Smooth muscle cell of the brain vasculature (primary cell): ENCODE data around the gene RFC1.
A peak's percentile ranks its signal among the peaks of the same experiment; 100 is the strongest.
"Not testable (repeated sequence)": the region's sequence is repeated elsewhere in the genome, so short reads cannot be mapped to it uniquely, and the experiment has no call there.

Source experiments
- DNase-seq: peaks from one replicate; pipeline ENCODE4 v3.0.0-alpha.2; 2012; ENCODE audit warnings: low read depth, low spot score

Gene RFC1

DNA sequence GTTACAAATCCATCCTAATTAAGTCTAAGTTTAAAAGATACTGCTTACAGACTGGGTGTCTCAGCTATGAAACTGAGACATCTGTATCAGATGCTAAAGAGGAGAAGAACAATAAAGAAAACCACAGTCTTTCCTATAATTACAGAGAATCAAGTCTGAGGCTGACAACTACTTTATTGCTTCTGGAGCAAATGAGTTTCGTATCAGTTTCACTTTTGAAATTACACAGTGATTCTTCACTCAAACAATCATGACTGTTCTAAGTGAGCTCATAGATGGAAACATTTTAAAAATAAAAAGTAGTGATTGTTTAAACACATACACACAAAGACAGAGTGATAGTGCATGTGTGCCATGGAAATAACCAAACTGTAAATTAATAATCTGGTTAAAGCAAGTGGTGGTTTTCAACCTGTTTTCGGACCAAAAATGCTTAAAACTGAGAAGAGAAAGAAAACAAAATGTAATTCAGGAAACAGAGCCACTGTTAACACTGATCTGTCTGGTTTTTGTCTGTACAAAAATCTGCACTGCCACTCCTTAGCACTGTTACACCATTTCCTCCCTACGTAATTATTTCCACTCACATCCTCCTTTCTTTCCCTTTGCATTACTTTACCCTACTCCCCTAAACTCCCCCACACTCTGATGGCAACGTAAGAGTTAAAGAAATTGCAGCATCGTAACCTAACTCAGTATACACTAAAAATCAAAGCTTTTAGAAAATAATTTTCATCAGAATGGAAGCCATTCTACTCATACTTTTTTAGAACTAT is 12.5 kb downstream of the RFC1 start:
- DNase-seq, result no peak

DNA sequence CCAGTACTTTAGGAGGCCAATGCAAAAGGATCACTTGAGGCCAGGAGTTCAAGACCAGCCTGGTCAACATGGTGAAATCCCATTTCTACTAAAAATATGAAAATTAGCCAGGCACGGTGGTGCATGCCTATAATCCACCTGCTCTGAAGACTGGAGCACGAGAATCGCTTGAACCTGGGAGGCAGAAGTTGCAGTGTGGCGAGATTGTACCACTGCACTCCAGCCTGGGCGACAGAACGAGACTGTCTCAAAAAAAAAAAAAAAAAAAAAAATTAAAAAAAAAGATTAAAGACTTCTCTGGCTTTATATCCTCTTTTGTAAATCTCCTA is 13.0 kb downstream of the RFC1 start:
- not testable (repeated sequence) for DNase-seq

DNA sequence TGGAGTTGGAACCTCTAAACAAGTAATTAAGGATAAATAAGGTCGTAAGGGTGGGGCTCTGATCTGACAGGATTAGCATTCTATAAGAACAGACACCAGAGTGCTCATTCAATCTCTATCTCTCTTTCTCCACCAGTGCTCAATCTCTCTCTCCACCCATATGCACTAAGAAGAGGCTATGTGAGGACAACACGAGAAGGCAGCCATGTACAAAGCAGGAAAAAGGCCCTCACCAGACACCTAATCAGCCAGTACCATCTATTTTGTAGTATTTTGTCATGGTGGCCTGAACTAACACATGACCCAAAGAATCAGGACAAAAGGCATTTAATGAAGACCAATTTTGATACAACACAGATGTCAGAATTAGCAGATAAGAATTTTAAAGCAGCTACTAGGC is 16.8 kb downstream of the RFC1 start:
- no peak for DNase-seq

- DNase-seq, result no peak
These were observed 17.5 kb downstream of the RFC1 start for GRCh38 chr4:39348371-39349315.

DNA sequence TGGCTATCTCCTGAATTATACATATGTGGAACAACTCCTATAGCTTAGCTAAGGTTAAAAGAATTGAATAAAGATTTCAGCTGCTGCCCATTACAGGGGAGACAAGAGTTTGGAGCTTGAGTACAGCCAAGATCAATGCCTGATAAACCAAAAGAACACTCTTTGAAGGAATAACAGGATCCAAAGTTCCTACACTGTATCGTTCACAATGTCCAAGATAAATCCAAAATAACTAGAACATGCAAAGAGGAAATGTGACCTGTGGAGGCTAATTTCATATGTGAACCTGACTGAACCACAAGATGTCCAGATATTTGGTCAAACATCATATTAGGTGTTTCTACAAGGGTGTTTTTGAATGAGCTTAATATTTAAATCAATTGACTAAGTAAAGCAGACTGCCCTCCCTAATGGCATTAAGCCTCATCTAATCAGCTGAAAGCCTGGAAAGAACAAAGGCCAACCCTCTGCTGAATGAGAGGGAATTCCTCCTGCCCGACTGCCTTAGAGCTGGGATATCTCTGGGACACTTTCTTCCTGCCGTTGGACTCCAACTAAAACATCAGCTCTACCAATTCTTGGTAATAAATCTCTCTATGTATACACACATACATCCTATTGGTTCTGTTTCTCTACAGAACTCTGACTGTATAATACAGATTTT is 19.2 kb downstream of the RFC1 start:
- no peak for DNase-seq

- no peak for DNase-seq
These were observed 23.4 kb downstream of the RFC1 start for GRCh38 chr4:39342731-39343130.

- no peak for DNase-seq
These were observed 25.0 kb downstream of the RFC1 start for GRCh38 chr4:39341075-39341725.

DNA sequence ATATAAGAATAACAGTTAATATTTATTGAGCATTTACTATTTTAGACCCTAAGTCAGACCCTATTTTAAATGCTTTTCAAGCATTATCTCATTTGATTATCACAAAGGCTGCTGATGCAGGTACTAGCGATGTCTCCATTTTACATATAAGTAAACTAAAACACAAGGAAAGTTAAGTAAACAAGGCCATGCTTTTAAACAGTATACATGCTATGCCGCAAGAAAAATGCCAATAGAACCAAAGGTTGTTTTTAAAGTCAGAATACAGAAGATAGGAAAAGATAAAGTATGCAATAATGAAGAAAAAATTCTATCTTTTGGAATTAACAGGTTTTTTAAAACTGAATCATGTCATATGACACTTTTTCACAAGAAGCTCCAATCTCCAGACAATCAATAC is 26.2 kb downstream of the RFC1 start:
- DNase-seq, result no peak

GRCh38 chr4:39337841-39338240 is 28.3 kb downstream of the RFC1 start:
- DNase-seq, result no peak

DNA sequence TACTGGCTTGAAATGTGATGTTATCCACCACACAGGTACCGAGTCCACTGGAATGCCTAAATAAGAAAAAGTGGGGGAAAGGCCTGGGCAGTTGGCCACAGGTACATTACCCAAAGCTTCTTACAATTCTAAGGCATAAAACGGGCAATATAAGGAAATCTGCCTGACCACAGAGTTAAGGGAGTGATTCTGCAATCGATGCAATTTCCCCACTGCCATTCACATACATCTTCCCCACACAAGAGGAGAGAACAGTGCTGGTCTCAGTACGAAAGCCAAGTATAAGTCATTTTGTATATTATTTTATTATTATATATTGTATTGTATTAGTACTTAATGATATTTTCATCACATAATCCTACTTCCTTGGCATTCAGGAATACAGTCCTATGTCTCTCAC is 30.6 kb downstream of the RFC1 start:
- DNase-seq, result no peak

GRCh38 chr4:39331191-39331590 is 35.0 kb downstream of the RFC1 start:
- no peak for DNase-seq

DNA sequence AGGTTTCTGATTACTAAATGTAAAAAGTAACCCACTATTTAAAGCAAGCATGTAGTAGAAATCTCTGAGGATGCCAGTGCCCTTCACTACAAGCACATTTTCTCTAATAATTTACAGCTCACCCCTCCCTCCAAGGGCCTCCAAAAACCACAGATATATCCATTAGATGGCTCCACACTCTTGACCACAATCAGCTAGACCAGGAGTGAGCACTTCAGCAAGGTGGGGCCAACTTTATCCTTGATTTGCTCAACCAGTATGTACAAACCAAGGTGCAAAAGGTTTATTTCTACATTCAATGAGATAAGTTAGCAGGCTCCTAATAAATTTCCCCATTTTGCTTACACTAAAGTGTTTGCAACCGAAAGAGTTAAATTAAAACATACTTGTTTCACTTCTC is 35.8 kb downstream of the RFC1 start:
- DNase-seq, result no peak

- DNase-seq, result no peak
These were observed 39.6 kb downstream of the RFC1 start for GRCh38 chr4:39326468-39326977.

DNA sequence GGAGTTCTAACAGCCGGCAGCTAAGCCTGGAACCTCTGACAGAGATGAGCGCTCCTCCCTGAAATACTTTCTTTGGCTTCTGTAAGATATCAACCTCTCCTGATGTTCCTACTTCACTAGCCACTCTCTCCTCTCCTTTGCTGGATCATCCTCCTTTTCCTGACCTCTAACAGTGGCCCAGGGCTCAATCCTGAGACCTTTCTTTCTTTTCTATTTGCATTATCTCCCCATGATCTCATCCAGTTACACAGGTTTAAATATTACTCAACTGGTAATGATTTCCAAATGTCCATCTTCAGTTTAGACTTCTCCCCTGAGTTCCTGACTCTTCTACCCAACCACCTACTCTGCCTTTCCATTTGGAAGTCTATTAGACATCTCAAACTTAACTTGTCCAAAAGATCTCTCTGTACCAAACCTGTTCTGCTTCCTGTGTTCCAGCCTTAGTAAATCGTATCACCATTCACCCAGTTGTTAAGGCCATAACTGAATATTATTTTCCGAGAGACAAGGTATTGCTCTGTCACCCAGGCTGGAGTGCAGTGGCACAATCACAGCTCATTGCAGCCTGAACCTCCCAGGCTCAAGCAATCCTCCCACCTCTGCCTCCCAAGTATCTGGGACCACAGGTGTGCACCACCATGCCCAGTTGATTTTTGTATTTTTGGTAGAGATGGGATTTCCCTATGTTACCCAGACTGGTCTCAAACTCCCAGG is 41.1 kb downstream of the RFC1 start:
- DNase-seq, result no peak

DNA sequence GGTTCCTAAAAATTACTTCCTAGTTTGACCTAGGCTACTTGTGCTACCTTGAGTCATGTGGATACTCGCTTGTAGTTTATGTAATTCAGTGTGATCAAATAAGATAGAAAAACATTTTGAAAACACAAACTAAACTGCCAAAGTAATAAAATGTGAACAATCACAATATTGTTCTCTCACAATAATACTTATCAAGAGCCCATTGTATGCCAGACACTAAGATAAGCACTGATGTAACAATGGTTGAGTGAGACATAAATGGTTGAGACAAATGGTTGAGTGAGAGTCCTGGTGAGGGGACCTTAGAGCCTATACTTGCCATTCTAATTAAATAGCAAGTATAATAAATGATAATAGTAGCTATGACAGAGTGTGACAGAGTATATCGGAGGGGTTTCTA is 41.7 kb downstream of the RFC1 start:
- no peak for DNase-seq

DNA sequence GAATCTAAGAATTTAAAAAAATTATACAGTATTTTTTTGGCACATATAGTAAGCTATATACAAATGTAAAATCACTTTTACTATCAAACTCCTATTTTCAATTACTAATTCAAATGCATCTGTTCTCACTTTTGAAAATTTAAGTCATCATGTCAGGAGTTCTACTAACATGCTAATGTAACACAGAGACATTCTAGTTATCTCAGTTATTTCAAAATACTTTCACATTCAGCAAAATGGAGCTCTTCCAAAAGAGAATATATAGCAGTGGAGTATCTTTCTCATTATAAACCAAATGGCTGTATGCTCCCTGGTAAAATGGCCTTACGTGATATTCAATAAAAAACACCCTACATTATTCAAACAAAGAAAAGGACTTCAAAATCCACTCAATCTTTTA is 42.3 kb downstream of the RFC1 start:
- DNase-seq, result no peak

GRCh38 chr4:39320381-39321115 is 45.6 kb downstream of the RFC1 start:
- DNase-seq, result peak; percentile 26

DNA sequence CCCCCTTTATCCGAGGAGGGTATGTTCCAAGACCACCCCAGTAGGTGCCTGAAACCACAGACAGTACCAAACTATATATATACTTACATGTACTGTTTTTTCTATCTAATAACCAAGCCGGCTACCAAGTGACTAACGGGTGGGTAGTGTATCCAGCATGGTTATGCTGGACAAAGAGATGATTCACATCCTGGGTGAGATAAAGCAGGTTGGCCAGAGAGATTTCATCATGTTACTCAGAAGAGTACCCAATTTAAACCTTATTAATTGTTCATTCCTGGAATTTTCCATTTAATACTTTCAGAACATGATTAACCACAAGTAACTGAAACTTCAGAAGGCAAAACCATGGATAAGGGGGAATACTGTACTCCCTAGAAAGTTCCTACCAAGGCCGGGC is 46.5 kb downstream of the RFC1 start:
- peak; percentile 20 for DNase-seq

DNA sequence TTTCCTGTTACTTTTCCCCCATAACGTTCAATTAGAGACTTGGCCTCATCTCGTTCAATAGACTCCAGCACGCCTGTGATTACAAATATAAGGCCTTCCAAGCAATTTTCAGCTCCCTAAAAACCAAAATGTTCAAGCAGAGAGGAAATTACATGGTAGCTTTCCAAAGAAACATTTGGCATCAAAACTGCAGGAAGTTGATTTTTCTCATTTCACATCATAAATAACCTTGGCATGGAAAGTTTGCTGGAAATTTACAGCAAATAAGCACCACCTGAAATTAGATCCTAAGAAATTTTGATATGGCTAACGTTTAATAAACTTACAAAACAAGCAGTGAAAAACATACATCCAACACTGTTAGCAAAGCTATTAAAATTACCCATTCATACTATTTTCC is 53.3 kb downstream of the RFC1 start:
- no peak for DNase-seq

GRCh38 chr4:39308611-39309010 is 57.6 kb downstream of the RFC1 start:
- no peak for DNase-seq
